ENCODE data around the gene PPP1CA. TPM values are rescaled to one million over a fixed set of nuclear protein-coding genes. Genes with fewer than 3 reads are reported as not detected.

Gene PPP1CA
- total RNA-seq, 1 donor from 2014 or later: 218 TPM

GRCh38 chr11:67370351-67371076, 31.1 kb downstream of the PPP1CA start:
- no peak for DNase-seq (ENCODE audit: extremely low read depth, low read depth, low spot score)

- DNase-seq (ENCODE audit: extremely low read depth, low read depth, low spot score): no peak
Measured at GRCh38 chr11:67369801-67370284, 31.8 kb downstream of the PPP1CA start.

- DNase-seq (ENCODE audit: extremely low read depth, low read depth, low spot score): no peak
Measured at GRCh38 chr11:67369275-67369674, 32.4 kb downstream of the PPP1CA start.

GRCh38 chr11:67368621-67369020, 33.0 kb downstream of the PPP1CA start:
- no peak for DNase-seq (ENCODE audit: extremely low read depth, low read depth, low spot score)

GRCh38 chr11:67367761-67368227, 33.9 kb downstream of the PPP1CA start:
- DNase-seq (ENCODE audit: extremely low read depth, low read depth, low spot score): no peak

- no peak for DNase-seq (ENCODE audit: extremely low read depth, low read depth, low spot score)
Measured at GRCh38 chr11:67366961-67367760, 34.5 kb downstream of the PPP1CA start.

GRCh38 chr11:67366546-67366945, 35.1 kb downstream of the PPP1CA start:
- DNase-seq (ENCODE audit: extremely low read depth, low read depth, low spot score): no peak

GRCh38 chr11:67365736-67366444, 35.8 kb downstream of the PPP1CA start:
- DNase-seq (ENCODE audit: extremely low read depth, low read depth, low spot score): no peak

- DNase-seq (ENCODE audit: extremely low read depth, low read depth, low spot score): no peak
Measured at GRCh38 chr11:67364783-67365722, 36.6 kb downstream of the PPP1CA start.

GRCh38 chr11:67364169-67364568, 37.5 kb downstream of the PPP1CA start:
- DNase-seq (ENCODE audit: extremely low read depth, low read depth, low spot score): no peak

GRCh38 chr11:67357831-67358670, 43.6 kb downstream of the PPP1CA start:
- no peak for DNase-seq (ENCODE audit: extremely low read depth, low read depth, low spot score)

GRCh38 chr11:67356864-67357561, 44.6 kb downstream of the PPP1CA start:
- no peak for DNase-seq (ENCODE audit: extremely low read depth, low read depth, low spot score)

GRCh38 chr11:67356387-67356863, 45.2 kb downstream of the PPP1CA start:
- DNase-seq (ENCODE audit: extremely low read depth, low read depth, low spot score): no peak

GRCh38 chr11:67355794-67356386, 45.8 kb downstream of the PPP1CA start:
- no peak for DNase-seq (ENCODE audit: extremely low read depth, low read depth, low spot score)

GRCh38 chr11:67355023-67355793, 46.5 kb downstream of the PPP1CA start:
- DNase-seq (ENCODE audit: extremely low read depth, low read depth, low spot score): no peak

- no peak for DNase-seq (ENCODE audit: extremely low read depth, low read depth, low spot score)
Measured at GRCh38 chr11:67354075-67355022, 47.3 kb downstream of the PPP1CA start.

Data from glomerular endothelial cell (primary cell).